Stimulated activated CD4-positive, alpha-beta T cell treated with anti-CD3 and anti-CD28 coated beads, Interleukin-4, amount 100 ng/mL, for 4 hours (primary cell): ENCODE data around the gene TEX54.
"Not testable (repeated sequence)": the region's sequence is repeated elsewhere in the genome, so short reads cannot be mapped to it uniquely, and the experiment has no call there.

Experiments used
- DNase-seq, 2 experiments: peaks; one replicate each; pipeline ENCODE4 v3.0.0-alpha.2; 2020

TEX54 gene

DNA sequence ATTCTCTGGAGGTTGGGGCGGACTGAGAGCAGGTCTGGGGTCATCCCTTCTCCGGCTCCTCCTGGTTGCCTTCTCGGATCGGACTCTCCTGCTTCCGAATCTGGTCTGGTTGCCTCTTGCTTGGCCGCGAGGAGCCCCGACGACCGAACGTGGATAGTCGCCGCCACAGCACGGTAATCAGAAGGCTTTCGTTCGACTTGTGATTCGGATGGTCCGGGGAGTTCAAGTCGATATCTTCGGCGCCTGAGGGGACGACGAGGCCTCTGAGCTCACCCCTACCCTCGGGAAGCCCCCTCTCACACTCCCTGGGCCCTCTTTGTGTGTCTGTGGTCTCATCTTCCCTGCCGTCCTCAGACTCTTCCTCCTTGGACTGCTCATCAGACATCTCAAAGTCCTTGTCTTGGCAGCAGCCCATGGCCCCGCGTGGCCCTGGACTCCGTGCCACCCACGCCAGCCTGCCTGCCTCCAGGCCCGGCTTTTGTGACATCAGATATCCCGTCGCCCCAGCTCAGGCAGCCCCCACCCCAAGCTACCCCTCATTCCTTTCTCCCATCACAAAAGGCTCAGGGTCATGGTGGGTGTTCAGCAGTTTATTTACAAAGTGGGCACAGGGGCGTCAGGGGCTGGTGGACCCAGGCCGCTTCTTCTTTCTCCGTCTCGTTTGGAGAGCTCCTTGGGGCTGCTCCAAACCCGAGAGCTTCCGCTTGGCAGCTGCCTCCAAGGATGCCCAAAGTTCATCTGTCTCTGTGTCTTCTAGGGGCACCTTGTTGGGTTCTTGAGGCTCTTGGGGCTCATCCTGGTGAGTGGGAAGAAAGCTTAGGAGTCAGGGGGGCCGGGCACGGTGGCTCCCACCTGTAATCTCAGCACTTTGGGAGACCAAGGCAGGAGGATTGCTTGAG is at the start of gene TEX54:
Gene TEX54, minus strand, starts transcription at position 506 of the 899 bp plus-strand sequence.
- DNase-seq: peak in 1 of 2 experiments; percentile 27

DNA sequence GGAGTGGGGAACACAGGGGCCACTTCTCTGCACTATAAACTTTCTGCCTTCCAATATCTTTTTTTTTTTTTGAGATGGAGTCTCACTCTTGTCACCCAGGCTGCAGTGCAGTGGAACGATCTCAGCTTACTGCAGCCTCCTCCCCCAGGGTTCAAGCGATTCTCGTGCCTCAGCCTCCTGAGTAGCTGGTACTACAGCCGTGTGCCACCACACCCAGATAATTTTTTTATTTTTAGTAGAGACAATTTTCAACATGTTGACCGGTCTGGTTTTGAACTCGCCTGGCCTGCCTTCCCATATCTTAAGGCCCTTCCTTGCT is 49.7 kb upstream of the TEX54 start:
- no peak for DNase-seq

- DNase-seq: peak; percentile 93 to 97
These were observed 49.2 kb upstream of the TEX54 start for GRCh38 chr11:62881579-62882430.

DNA sequence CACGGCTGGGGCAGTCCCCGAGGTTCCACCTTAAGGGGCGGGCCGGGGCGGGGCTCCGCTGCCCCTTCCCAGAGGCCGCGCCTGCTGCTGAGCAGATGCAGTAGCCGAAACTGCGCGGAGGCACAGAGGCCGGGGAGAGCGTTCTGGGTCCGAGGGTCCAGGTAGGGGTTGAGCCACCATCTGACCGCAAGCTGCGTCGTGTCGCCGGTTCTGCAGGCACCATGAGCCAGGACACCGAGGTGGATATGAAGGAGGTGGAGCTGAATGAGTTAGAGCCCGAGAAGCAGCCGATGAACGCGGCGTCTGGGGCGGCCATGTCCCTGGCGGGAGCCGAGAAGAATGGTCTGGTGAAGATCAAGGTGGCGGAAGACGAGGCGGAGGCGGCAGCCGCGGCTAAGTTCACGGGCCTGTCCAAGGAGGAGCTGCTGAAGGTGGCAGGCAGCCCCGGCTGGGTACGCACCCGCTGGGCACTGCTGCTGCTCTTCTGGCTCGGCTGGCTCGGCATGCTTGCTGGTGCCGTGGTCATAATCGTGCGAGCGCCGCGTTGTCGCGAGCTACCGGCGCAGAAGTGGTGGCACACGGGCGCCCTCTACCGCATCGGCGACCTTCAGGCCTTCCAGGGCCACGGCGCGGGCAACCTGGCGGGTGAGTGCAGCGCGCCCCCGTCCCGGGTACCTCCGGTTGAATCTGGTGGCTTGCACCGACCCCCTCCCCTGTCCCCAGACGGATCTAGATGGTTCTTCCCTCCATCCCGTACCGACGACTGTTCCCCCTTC is 48.4 kb upstream of the TEX54 start, which contains the start of gene SLC3A2:
Gene SLC3A2, plus strand, starts transcription at position 94 of the 776 bp plus-strand sequence. Its CDS starts 128 bp downstream, at position 222.
- DNase-seq: peak; percentile 86 to 92

GRCh38 chr11:62880231-62880802 is 47.7 kb upstream of the TEX54 start:
- no peak for DNase-seq

GRCh38 chr11:62879235-62879978 is 46.8 kb upstream of the TEX54 start:
- no peak for DNase-seq

DNA sequence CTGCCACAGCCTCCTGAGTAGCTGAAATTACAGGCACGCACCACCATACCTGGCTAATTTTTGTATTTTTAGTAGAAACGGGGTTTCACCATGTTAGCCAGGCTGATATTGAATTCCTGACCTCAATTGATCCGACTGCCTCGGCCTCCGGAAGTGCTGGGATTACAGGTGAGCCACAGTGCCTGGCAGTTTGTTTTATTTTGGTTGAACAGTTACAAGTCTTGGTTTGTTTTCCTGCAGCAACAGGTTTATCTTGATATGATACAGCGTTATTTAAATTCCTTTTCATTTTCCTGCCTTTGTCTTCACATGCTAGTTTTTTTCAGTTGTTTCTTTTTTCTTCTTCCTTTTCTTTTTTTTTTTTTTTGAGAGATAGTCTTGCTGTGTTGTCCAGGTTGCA is 44.1 kb upstream of the TEX54 start:
- no peak for DNase-seq

- no peak for DNase-seq
These were observed 43.2 kb upstream of the TEX54 start for GRCh38 chr11:62875698-62876478.

- DNase-seq: no peak
These were observed 42.2 kb upstream of the TEX54 start for GRCh38 chr11:62874851-62875250.

DNA sequence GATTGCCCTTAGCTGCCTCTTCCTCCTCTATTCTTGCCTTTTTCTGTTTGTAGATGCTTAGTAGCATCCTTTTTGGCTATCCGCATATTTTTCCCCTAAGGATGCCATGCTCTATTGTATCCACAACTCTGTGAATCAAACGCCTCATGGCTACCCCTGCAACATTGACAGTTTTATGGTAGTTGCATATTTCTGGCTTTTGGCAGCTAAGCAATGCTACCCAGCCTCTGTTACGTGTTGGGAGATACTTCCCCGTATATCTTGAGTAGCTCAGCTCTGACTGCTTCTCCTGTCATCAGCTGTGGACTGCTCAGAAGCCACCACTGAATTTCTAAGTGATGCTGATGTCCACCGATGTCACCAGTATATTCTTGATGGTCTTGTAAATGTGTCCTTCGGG is 33.0 kb upstream of the TEX54 start:
- DNase-seq: no peak

- DNase-seq: no peak
These were observed 31.2 kb upstream of the TEX54 start for GRCh38 chr11:62863687-62864335.

DNA sequence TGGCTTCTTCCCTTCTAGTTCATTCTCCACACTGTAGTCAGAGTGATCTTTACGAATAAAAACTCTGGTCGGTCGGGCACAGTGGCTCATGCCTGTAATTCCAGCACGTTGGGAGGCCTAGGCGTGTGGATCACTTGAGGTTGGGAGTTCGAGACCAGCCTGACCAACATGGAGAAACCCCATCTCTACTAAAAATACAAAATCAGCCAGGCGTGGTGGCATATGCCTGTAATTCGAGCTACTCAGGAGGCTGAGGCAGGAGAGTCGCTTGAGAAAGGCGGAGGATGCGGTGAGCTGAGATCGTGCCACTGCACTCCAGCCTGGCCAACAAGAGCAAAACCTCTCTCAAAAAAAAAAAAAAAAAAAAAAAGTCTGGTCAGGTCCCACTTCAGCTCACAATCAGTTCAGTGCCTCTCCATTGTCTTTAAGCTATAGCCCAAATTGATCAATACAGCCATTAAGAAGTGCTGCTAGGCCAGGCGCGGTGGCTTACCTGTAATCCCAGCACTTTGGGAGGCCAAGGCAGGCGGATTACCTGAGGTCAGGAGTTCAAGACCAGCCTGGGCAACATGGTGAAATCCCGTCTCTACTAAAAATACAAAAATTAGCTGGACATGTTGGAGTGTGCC is 29.0 kb upstream of the TEX54 start:
- not testable (repeated sequence) for DNase-seq

DNA sequence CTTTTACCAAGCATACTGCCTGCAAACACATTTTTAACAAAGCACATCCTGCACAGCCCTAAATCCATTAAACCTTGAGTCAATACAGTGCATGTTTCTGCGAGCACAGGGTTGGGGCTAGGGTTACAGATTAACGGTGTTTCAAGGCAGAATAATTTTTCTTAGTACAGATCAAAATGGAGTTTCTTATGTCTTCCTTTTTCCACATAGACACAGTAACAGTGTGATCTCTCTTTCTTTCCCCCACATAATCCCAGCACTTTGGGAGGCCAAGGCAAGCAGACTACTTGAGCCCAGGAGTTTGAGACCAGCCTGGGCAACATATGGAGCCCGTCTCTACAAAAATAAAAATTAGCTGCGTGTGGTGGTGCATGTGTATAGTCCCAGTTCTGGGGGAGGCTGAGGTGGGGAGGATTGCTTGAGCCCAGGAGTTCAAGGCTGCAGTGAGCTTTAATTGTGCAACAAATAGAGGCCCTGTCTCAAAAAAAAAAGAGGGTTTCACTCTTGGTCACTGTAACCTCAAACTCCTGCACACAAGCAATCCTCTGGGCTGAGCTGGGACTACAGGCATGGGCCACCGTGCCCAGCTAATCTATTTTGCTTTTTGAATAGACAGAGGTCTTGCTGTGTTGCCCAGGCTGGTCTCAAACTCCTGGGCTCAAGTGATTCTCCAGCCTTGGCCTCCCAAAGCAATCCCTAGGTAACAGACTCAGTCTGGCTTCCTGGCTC is 28.4 kb upstream of the TEX54 start:
- DNase-seq: no peak

- not testable (repeated sequence) for DNase-seq
These were observed 26.7 kb upstream of the TEX54 start for GRCh38 chr11:62859281-62859703.

GRCh38 chr11:62858201-62858600 is 25.6 kb upstream of the TEX54 start:
- no peak for DNase-seq

GRCh38 chr11:62857541-62857982 is 24.9 kb upstream of the TEX54 start:
- no peak for DNase-seq

GRCh38 chr11:62856333-62856895 is 23.8 kb upstream of the TEX54 start:
- no peak for DNase-seq

DNA sequence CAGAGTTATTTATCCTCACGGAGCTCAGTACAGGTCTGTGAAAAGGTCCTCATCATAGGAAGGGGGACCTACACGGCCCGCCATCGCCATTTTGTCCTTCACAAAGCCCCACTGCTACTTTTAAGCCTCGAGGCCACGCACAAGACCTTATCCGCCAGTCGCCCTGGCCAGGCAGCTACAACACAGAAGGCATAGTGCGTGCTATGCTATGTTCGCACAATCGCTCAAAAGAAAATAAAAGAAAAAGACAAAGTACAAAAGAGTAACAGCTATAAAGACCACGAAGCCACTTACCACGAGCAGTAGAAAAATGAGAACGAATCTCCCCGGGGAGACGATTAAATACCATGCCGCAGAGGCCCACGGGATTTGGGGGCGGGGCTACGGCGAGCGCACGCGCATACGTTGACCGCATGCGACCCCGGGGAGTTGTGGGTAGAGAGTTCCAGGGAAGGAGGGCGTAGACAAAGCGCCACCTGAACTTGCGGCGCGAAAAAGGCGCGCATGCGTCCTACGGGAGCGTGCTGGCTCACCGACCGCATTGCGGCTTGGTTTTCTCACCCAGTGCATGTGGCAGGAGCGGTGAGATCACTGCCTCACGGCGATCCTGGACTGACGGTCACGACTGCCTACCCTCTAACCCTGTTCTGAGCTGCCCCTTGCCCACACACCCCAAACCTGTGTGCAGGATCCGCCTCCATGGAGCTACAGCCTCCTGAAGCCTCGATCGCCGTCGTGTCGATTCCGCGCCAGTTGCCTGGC is 23.1 kb upstream of the TEX54 start:
- peak; percentile 98 for DNase-seq
